ENCODE results near the gene ZYX.

GRCh38 chr7:143399151-143399550 is 18.0 kb downstream of the ZYX start:
- TF ChIP-seq CTCF (IDR thresholded peaks at IDR 0.05) (no peak), EZH2 (IDR thresholded peaks at IDR 0.05; ENCODE audit: borderline replicate concordance, insufficient read depth, low read depth, low read length, poor library complexity, severe bottlenecking) (no peak)
